HG03280 (cell line): Measurements from ENCODE around the gene KANK4.
"Not testable (repeated sequence)": the region's sequence is repeated elsewhere in the genome, so short reads cannot be mapped to it uniquely, and the experiment has no call there.

Experiments used
- ATAC-seq: cut with Tn5 transposase; IDR thresholded peaks from one replicate; pipeline ENCODE4 v1.9.1; 2021; ENCODE audit warnings: mild to moderate bottlenecking, moderate library complexity; ENCODE audit not compliant: unreplicated experiment

Gene KANK4

DNA sequence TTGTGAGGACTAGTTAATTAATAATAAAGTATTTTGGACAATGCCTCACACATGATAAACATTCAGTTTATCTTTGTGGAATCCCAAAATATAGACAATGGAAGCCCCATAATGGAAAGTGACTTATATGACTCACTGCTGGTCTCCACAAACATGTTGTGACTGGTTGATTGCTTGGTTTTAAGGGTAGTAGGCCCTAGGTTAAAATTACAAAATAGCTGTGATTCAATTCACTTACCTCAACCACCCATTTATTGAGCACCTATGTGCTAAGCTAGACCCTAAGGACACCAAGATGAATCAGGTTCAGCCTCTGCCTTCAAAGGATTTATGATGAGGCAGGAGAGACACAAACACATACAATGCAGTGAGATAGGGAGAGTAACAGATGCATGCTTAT is 42.4 kb downstream of the KANK4 start:
- no peak for ATAC-seq

DNA sequence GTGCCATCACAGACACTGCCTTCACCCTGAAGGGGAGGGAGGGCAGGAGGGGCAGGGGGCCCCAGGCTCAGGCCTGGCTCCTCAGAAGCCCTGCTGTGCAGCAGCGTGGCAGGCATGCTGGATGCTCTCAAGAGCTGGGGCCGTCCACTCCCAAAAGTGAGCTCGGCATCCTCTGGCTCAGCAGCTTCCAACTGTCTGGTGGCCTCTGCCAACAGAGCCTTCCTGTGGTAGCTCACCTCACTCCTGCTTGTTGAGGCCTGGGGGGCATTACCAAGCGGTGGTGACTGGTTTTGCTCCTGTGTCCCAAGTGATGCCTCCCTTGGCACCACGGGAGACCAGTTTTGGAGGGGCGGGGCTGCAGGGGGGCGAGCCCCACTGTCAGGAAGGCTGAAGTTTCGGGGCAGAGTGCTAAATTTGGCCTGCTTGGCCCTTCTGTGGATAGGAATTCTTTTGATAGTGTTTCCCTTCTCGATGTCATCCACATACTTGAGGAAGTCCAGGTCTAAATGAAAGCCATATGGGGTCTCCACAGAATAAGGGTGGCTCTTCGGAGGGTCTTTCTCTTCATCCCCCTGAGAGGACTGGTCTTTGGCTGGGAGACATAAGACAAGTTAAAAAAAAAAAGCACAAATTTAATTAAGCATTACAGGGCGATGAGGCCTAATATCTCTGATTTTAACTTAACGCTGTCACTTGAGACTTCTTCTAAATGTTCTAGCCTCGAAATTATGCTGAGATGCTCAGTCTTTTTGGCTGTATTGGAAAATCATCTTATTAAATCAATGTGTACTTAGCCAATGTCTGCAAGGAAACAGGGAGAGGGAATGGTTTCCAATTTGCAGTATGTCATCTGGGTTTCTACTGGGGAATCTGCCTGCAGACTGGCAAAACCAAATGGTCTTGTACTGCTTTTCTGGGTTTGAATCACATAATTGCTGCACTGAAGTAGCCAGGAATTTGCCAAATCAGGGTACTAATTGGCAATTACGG is 44.4 kb downstream of the KANK4 start:
- no peak for ATAC-seq

DNA sequence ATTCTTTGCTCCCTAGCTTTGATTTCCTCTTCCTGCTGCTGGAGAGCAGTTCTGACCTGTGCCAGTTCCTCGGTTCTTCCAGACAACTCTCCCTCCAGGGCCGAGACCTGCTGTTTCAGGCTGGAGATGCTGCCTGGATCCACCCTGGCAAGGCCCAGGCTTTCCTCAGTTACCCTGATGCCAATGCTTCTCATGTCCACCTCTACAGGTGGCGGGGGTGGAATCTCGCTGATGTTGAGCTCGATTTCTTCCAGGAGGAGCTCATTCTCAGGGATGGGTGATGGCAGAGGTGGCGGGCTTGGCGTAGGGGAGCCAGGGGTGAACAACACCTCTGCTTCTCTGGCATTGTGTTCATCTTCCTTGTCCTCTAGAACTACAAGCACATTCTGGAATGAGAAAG is 45.3 kb downstream of the KANK4 start:
- ATAC-seq: no peak

- ATAC-seq: peak; percentile 69
Measured at GRCh38 chr1:62271948-62272728, 47.1 kb downstream of the KANK4 start.

GRCh38 chr1:62271134-62271533 is 48.1 kb downstream of the KANK4 start:
- ATAC-seq: no peak

GRCh38 chr1:62269851-62270495 is 49.3 kb downstream of the KANK4 start:
- ATAC-seq: no peak

- ATAC-seq: no peak
Measured at GRCh38 chr1:62269439-62269838, 49.8 kb downstream of the KANK4 start.

- ATAC-seq: no peak
Measured at GRCh38 chr1:62268315-62268714, 50.9 kb downstream of the KANK4 start.

DNA sequence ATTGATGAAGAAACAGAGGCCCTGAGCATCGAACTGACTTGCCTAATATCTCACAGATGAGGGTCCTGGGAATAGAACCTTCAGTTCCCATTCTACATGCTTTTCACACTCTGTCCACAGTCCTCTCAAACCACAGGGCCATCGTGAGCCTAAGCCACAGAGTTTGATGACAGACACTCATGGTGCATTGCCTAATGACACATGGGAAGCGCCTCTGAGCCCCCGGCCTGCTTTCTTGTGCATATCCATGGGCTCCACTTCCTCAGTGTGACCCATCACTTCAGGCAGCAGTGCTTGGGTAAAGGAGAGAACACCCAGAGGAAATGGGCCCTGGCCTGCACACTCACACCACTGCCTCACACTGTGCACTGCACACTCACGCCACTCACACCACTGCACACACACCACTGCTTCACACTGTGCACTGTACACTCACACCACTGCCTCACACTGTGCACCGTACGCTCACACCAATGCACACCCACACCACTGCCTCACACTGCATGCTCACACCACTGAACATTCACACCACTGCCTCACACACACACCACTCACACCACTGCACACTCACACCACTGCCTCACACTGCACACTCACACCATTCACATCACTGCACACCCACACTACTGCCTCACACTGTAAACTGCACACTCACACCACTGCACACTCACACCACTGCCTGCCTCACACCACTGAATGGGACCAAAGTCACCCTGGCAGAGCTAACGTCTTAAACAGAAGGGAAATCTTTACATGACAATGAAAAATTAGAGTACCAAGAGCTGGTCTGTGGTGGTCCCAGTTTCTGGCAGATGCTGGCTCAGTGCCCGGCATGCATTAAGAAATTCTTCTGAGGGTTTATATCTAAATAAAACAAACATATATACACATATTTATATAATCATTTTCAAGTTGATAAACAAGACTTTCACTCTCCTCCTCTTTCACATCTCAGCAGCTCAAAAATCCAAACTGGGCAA is 53.0 kb downstream of the KANK4 start:
- ATAC-seq: no peak

- no peak for ATAC-seq
Measured at GRCh38 chr1:62263814-62264353, 55.4 kb downstream of the KANK4 start.

DNA sequence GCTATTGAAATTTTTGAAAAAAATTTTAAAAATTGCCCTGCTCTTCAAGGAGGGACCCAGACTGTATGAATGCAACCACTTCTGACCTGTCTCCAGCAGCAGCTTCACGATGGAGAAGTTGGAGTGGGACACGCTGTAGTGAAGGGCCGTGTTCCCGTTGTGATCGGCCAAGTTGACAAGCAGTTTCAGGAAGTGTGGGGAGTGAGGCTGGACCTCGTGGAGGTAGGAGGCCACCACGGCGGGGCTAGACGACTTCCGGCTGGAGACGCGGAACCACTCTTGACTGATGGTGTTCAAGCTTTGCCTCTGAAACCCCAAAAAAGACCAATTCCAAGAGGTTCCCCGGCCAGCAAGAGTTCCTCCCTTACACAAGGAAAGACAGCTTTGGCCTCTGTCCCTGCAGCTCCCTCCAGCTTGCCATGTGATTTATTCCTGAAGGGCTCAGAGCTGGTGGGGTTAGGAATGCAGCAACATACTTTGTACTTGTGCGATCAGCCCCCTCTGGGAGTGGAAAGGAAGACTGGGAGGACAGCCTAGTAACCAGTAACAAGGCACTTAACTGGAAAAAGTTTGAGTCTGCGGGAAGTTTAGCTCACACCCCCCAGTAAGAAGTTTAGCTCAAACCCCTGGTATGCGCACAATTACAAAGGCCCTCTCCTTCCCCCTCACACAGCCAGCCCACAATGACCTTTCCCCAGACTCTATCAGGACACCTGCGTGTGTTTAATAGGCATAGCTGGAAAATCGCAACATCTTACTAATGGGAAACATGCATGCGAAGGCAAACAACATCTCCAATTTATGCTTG is 56.0 kb downstream of the KANK4 start:
- ATAC-seq: no peak

GRCh38 chr1:62260688-62261087 is 58.5 kb downstream of the KANK4 start:
- ATAC-seq: no peak

- no peak for ATAC-seq
Measured at GRCh38 chr1:62259551-62259950, 59.7 kb downstream of the KANK4 start.

DNA sequence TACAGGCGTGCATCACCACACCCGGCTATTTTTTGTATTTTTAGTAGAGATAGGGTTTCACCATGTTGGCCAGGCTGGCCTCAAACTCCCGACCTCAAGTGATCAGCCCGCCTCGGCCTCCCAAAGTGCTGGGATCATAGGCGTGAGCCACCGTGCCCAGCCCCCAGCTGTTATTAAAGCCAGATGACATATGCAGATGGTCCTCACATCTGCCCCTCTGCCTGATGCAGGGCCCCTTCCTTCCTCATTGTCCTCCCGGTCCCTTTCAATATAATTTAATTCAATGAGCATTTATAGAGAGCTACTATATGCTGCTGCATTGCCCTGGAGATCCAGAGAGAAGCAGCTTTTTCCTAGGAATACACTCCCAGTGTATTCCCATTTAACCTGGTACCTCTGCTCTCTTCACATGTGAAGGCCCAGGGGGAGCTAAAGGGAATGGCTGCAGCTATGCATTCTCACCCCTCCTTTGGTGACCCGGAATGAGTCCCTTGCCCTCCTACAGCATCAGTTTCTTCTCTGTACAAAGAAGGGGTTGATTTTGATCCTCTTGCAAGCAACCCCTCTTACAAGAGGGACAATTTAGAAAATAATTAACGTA is 69.0 kb downstream of the KANK4 start:
- no peak for ATAC-seq

DNA sequence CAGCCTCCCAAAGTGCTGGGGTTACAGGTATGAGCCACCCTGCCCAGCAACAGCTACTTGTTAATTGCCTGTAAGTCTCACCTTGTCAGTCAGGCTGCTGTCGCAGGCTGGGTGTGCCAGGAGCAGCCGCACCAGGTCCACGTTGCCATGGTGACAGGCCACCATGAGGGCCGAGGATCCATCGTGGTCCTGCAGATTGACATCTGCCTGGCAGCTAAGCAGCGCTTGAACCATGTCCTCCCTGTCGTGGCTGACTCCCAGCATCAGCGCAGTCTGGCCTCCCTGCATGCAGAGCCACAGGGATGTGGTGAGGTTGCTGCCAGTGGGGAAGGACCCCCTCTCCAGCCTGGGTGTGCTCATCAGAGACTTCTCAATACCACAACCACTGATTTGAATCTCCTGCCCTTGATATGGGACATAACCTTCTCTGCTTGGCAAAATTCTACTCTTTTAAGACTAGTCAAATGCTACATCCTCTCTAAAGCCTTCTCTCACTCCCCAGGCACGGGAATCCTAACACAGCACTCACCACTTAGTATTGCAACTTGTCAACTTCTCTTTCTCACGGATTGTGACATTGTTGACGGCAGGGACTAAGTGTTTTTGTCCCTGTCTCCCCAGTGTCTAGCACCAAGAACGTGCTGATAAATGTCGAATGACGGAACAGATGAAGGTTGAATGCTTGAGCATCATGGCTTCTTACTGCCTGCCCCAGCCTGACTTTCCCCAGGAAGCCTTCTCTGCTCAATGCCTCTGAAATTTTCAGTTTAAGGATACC is 71.7 kb downstream of the KANK4 start:
- no peak for ATAC-seq

DNA sequence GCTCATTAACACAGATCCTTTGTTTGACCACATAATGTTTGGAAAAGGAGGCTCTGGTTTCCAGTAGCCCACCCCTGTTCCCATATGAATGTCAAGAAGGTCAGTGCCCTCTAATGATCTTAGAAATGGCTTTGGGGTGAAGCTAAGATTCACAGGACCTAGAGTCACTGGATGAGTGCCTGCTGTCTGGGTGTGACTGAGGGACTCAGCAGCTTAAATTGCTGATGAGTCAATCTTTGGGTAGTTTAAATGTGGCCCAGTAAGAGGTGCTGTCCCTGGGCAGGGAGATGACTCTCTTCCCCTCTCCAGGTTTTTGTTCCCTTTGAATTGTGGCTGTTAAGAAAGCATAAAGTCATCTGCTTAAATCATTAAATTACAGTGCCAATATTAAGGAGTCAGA is 74.0 kb downstream of the KANK4 start:
- no peak for ATAC-seq

DNA sequence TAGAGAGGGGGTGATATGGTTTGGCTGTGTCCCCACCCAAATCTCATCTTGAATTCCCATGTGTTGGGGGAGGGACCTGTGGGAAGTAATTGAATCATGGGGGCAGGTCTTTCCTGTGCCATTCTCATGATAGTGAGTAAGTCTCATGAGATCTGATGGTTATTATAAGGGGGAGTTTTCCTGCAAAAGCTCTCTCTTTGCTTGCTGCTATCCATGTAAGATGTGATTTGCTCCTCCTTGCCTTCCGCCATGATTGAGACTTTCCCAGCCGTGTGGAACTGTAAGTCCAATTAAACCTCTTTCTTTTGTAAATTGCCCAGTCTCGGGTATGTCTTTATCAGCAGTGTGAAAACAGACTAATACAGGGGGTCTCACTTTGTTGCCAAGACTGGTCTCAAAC is 74.9 kb downstream of the KANK4 start:
- ATAC-seq: not testable (repeated sequence)
